Heart right ventricle (tissue), 16 donors: ENCODE results near the gene MNS1. TPM values are rescaled to one million over a fixed set of nuclear protein-coding genes. Genes with fewer than 3 reads are reported as not detected.
"Not testable (repeated sequence)": the region's sequence is repeated elsewhere in the genome, so short reads cannot be mapped to it uniquely, and the experiment has no call there.

ENCODE experiments used
- ATAC-seq, 8 donors: fragments of 200-7000 bp; cut with Tn5 transposase; one replicate each; pipeline ENCODE4 v1.9.1; 2020; ENCODE audit warnings: mild to moderate bottlenecking in 8 of 8, moderate library complexity in 8 of 8, moderate number of reproducible peaks in 1 of 8
- DNase-seq, 2 donors: peaks; one replicate each; pipeline ENCODE4 v3.0.0-alpha.2; 2020
- H3K27ac ChIP-seq, 10 donors: fragments of 200-600 bp; sonication (generic) in 2 of 10; one replicate each; pipeline versions ENCODE4 v1.5.0 to v1.8.0; 2020 to 2022; ENCODE audit warnings: mild to moderate bottlenecking in 3 of 10
- H3K27me3 ChIP-seq, 7 donors: fragments of 200-600 bp; one replicate each; pipeline ENCODE4 v1.8.0; 2021 to 2022; ENCODE audit warnings: mild to moderate bottlenecking in 2 of 7
- H3K36me3 ChIP-seq, 9 donors: fragments of 200-600 bp; sonication (generic) in 1 of 9; one replicate each; pipeline versions ENCODE4 v1.5.0 to v1.8.0; 2020 to 2022; ENCODE audit warnings: mild to moderate bottlenecking in 2 of 9
- H3K4me1 ChIP-seq, 9 donors: fragments of 200-600 bp; sonication (generic) in 1 of 9; one replicate each; pipeline versions ENCODE4 v1.5.0 to v1.8.0; 2020 to 2022; ENCODE audit warnings: mild to moderate bottlenecking in 4 of 9
- H3K4me3 ChIP-seq, 10 donors: fragments of 200-600 bp; sonication (generic) in 2 of 10; one replicate each; pipeline versions ENCODE4 v1.5.0 to v1.8.0; 2020 to 2022; ENCODE audit warnings: mild to moderate bottlenecking in 7 of 10, moderate library complexity in 2 of 10
- H3K9me3 ChIP-seq, 11 donors: fragments of 200-600 bp in 10 of 11; sonication (generic) in 2 of 11; one replicate each; pipeline versions ENCODE4 v1.5.0 to v1.8.0; 2013 to 2022; ENCODE audit warnings: mild to moderate bottlenecking in 2 of 11, control low read depth in 1 of 11, moderate library complexity in 1 of 11
- CTCF ChIP-seq, 9 donors: fragments of 200-600 bp; sonication (generic) in 2 of 9; IDR thresholded peaks; one replicate each; pipeline versions ENCODE4 v1.5.0 to v1.8.0; 2021 to 2022; ENCODE audit warnings: antibody characterized with exemption in 9 of 9, mild to moderate bottlenecking in 5 of 9, moderate library complexity in 1 of 9
- WGBS, 2 donors: extraction: QIAGEN DNeasy Blood & Tissue Kit; methylation state at CpG; one replicate each; pipeline ENCODE4 v1.1.7; 2013; ENCODE audit warnings: inconsistent platforms in 1 of 2; 5-methylcytosine and 5-hydroxymethylcytosine counted together
- intact Hi-C, 10 donors: fragments of 100-400 bp; cut with DNase I; formaldehyde crosslinking; loops; one replicate each; pipeline versions ENCODE4 v1.11.1 to v1.14.2; 2022
- polyA plus RNA-seq, 2 donors: library from polyadenylated mRNA; stranded (reverse); fragments of 200-250 nt; gene quantifications; one replicate each; pipeline ENCODE4 v1.2.3, GENCODE V29; 2013
- total RNA-seq, 10 donors: library from RNA; stranded (reverse); fragmentation: NEBNext Ultra II Directional in 3 of 10; extraction: Animal tissue kit (Norgen Biotek cat#: 25700) in 3 of 10; gene quantifications; one replicate each; pipeline versions ENCODE4 v1.2.1 to v1.2.4, GENCODE V29; 2021 to 2023
- donor health status: Arrhythmogenic right ventricular cardiomyopathy.
- donor health status: ischemic (EF 13 %, LVEDD 7.1; RV severe dilation, severe dysfunction).
- donor health status: healthy with polysubstance abuse.
- donor health status: DM: no; HTN: yes; CAD: no.
- donor health status: DM: no; HTN: no; CAD: no.
- donor health status: ischemic (EF 25% LVEDD 6.9; RV normal size, moderate dysfunction).
- donor health status: ischemic (EF 25% LVEDD 5.7; RV mildly dilated, moderate dysfunction).
- donor health status: healthy.
- donor health status: DM: yes; HTN: yes; CAD: no.
- donor health status: Ischemic cardiomyopathy.
- donor health status: ischemic (EF 35%, LVEDD 5.7; RV mildly dilated, moderate dysfunction).
- donor health status: nonischemic (EF 11% LVEDD 7.7; RV severe dilation, severe dysfunction).
- donor health status: DM: yes; HTN: yes; CAD: no.
- donor health status: PGD.
- donor health status: ischemic (EF 29% LVEDD 5.4; RV normal size, mild dysfunction).
- donor health status: nonischemic (EF 23%, LVEDD 6.1; RV moderate dilation, normal function).

The MNS1 gene
- total and polyA plus RNA-seq, 12 donors: 0.33 to 2.4 (median 1.2) TPM

GRCh38 chr15:56411122-56411749 is 53.7 kb downstream of the MNS1 start:
- no peak for ATAC-seq
- intact Hi-C loops: no loop called here
- TF ChIP-seq CTCF (IDR thresholded peaks at IDR 0.05): no peak
- DNase-seq: no peak
- Histone ChIP-seq H3K4me3 (no peak overlapping the region), H3K27ac (no peak overlapping the region), H3K36me3 (no peaks in the 10 kb centered on the region), H3K9me3 (peaks cover 0 to 6% (median 0%) of the 10 kb centered on the region in 11 donors), H3K27me3 (no peaks in the 10 kb centered on the region), H3K4me1 (no peaks in the 10 kb centered on the region)
- 77 to 80% methylated on average over 2 of the region's 2 CpGs for WGBS, 2 donors

GRCh38 chr15:56410721-56411120 is 54.2 kb downstream of the MNS1 start:
- no peaks in the 10 kb centered on the region for H3K36me3 ChIP-seq
- H3K4me1 ChIP-seq: no peaks in the 10 kb centered on the region
- H3K9me3 ChIP-seq: peaks cover 0 to 9% (median 0%) of the 10 kb centered on the region in 11 donors
- intact Hi-C loops: no loop called here
- H3K27me3 ChIP-seq: no peaks in the 10 kb centered on the region
- no peak overlapping the region for H3K4me3 ChIP-seq
- ATAC-seq: no peak
- no peak overlapping the region for H3K27ac ChIP-seq
- no peak for TF ChIP-seq CTCF (IDR thresholded peaks at IDR 0.05)
- DNase-seq: no peak

GRCh38 chr15:56399209-56399608 is 65.7 kb downstream of the MNS1 start:
- H3K4me3 ChIP-seq, H3K27me3 ChIP-seq, ATAC-seq, H3K36me3 ChIP-seq, H3K27ac ChIP-seq, DNase-seq, H3K4me1 ChIP-seq, intact Hi-C loops: not testable (repeated sequence)
- peaks cover 0 to 18% (median 0%) of the 10 kb centered on the region in 11 donors for H3K9me3 ChIP-seq
- 96 to 97% methylated on average over 11 of the region's 11 CpGs for WGBS, 2 donors

- H3K27me3 ChIP-seq, ATAC-seq, DNase-seq, H3K9me3 ChIP-seq, H3K4me3 ChIP-seq, H3K27ac ChIP-seq, intact Hi-C loops, H3K4me1 ChIP-seq, H3K36me3 ChIP-seq: not testable (repeated sequence)
- WGBS, 2 donors: 93 to 96% methylated on average over 3 of the region's 3 CpGs
Observed at GRCh38 chr15:56397325-56397724, 67.6 kb downstream of the MNS1 start.

- Histone ChIP-seq H3K36me3 (no peaks in the 10 kb centered on the region), H3K27me3 (no peaks in the 10 kb centered on the region), H3K9me3 (no peaks in the 10 kb centered on the region), H3K27ac (no peak overlapping the region), H3K4me1 (no peaks in the 10 kb centered on the region), H3K4me3 (no peak overlapping the region)
- 95 to 96% methylated on average over 1 of the region's 1 CpG for WGBS, 2 donors
- no peak for TF ChIP-seq CTCF (IDR thresholded peaks at IDR 0.05)
- intact Hi-C loops: no loop called here
- no peak for DNase-seq
- no peak for ATAC-seq
Observed at GRCh38 chr15:56394909-56395308, 70.0 kb downstream of the MNS1 start.
